ENCODE data around the gene NUP58. TPM values are rescaled to one million over a fixed set of nuclear protein-coding genes. Genes with fewer than 3 reads are reported as not detected.

Gene NUP58
- 35.3 and 50.6 TPM in 2 replicates for total RNA-seq

GRCh38 chr13:25301347-25302113, at the start of gene NUP58:
NUP58 (plus strand) TSS chr13:25301625; CDS start chr13:25301774, 149 bp downstream.

GRCh38 chr13:25286969-25287961, 14.2 kb upstream of the NUP58 start, which contains the start of gene MTMR6:
MTMR6 (minus strand) TSS chr13:25287488; CDS start chr13:25287247, 241 bp downstream.

GRCh38 chr13:25371875-25372283, 70.5 kb downstream of the NUP58 start, which contains the start of gene ATP8A2:
ATP8A2 (plus strand) TSS chr13:25371974; CDS start chr13:25372213, 239 bp downstream.

Other genes starting within 250 kb of the NUP58 start
- gene PABPC3, start 205.5 kb upstream of the NUP58 start, total RNA-seq: under 0.01 and 0.56 TPM in 2 replicates
- gene AMER2, start 129.3 kb upstream of the NUP58 start, total RNA-seq: not detected in 2 replicates
- 21.2 and 25.6 TPM in 2 replicates for gene MTMR6, start 14.1 kb upstream of the NUP58 start, total RNA-seq
- gene ATP8A2, start 70.3 kb downstream of the NUP58 start, total RNA-seq: under 0.01 and 1.2 TPM in 2 replicates